PFSK-1 (cell line): Measurements from ENCODE around the gene TRIM31.
A peak's percentile ranks its signal among the peaks of the same experiment; 100 is the strongest.

ENCODE experiments used
- FOXP2 ChIP-seq: optimal IDR thresholded peaks from 2 replicates; pipeline ENCODE3; 2011; ENCODE audit warnings: borderline replicate concordance, control low read depth, inconsistent platforms; ENCODE audit not compliant: insufficient read depth; ENCODE audit errors: extremely low read length, extremely low read depth
- POLR2AphosphoS5 ChIP-seq: IDR thresholded peaks from 2 replicates; pipeline ENCODE4 v1.6.1; 2012; ENCODE audit warnings: low read depth, mild to moderate bottlenecking, control low read depth, low read length, moderate library complexity
- REST ChIP-seq, 2 experiments: IDR thresholded peaks; 2 replicates each; pipeline versions ENCODE4 v1.6.1 to v1.8.0; 2011 to 2012; ENCODE audit warnings: low read depth in 2 of 2, low read length in 2 of 2, control low read depth in 1 of 2, inconsistent platforms in 1 of 2, mild to moderate bottlenecking in 1 of 2, moderate library complexity in 1 of 2; ENCODE audit not compliant: insufficient read depth in 1 of 2
- SIN3A ChIP-seq: IDR thresholded peaks from 2 replicates; pipeline ENCODE4 v1.6.1; 2012; ENCODE audit warnings: mild to moderate bottlenecking, low read length, moderate library complexity, borderline replicate concordance; ENCODE audit not compliant: insufficient read depth
- TAF1 ChIP-seq: IDR thresholded peaks from 2 replicates; pipeline ENCODE4 v1.6.1; 2012; ENCODE audit warnings: low read length, control low read depth, borderline replicate concordance; ENCODE audit not compliant: insufficient read depth

- TF ChIP-seq POLR2AphosphoS5, result peak; percentile 97
- TF ChIP-seq TAF1, result peak; percentile 99
- peak; percentile 49; the same call in 1 of the 2 replicates for TF ChIP-seq SIN3A
- TF ChIP-seq REST (IDR thresholded peaks at IDR 0.05; ENCODE audit: insufficient read depth in 1 of 2, low read depth in 2 of 2, low read length in 2 of 2), result peak in 1 of 2 experiments; percentile 54; a peak in 1 of 4 replicates
- peak; percentile 69 for TF ChIP-seq FOXP2
These were observed 51.6 kb downstream of the TRIM31 start, which contains the start of gene POLR1H for GRCh38 chr6:30061092-30061857.
